ENCODE measurements around the gene DGCR8.

Gene DGCR8

GRCh38 chr22:20068640-20069039 is 11.4 kb upstream of the DGCR8 start:
- DNase-seq, result no peak

- no peak for DNase-seq
These were observed 10.6 kb upstream of the DGCR8 start for GRCh38 chr22:20069331-20070042.

- no peak for DNase-seq
These were observed 8.5 kb upstream of the DGCR8 start for GRCh38 chr22:20071524-20071972.

GRCh38 chr22:20076627-20077172 is 3.3 kb upstream of the DGCR8 start:
- DNase-seq, result no peak

GRCh38 chr22:20080445-20080775 is 369 bp downstream of the DGCR8 start:
- DNase-seq, result peak; percentile 64

GRCh38 chr22:20080776-20081654 is 974 bp downstream of the DGCR8 start:
- no peak for DNase-seq

- no peak for DNase-seq
These were observed 3.3 kb downstream of the DGCR8 start for GRCh38 chr22:20083157-20083890.

GRCh38 chr22:20083891-20084546 is 4.0 kb downstream of the DGCR8 start:
- DNase-seq, result no peak

GRCh38 chr22:20084547-20085413 is 4.7 kb downstream of the DGCR8 start:
- no peak for DNase-seq

GRCh38 chr22:20085651-20086050 is 5.6 kb downstream of the DGCR8 start:
- no peak for DNase-seq

- no peak for DNase-seq
These were observed 6.1 kb downstream of the DGCR8 start for GRCh38 chr22:20086101-20086599.

GRCh38 chr22:20086763-20087162 is 6.7 kb downstream of the DGCR8 start:
- no peak for DNase-seq

GRCh38 chr22:20087319-20088262 is 7.5 kb downstream of the DGCR8 start:
- no peak for DNase-seq

GRCh38 chr22:20088263-20088648 is 8.2 kb downstream of the DGCR8 start:
- no peak for DNase-seq

GRCh38 chr22:20089226-20089976 is 9.4 kb downstream of the DGCR8 start:
- DNase-seq, result no peak

GRCh38 chr22:20089977-20090729 is 10.1 kb downstream of the DGCR8 start:
- no peak for DNase-seq

GRCh38 chr22:20090730-20091240 is 10.7 kb downstream of the DGCR8 start:
- DNase-seq, result no peak

- no peak for DNase-seq
These were observed 11.8 kb downstream of the DGCR8 start for GRCh38 chr22:20091690-20092476.

Measured in NCI-H2171 (cell line).